Measurements from ENCODE around the gene LRCH1. TPM values are rescaled to one million over a fixed set of nuclear protein-coding genes. Genes with fewer than 3 reads are reported as not detected.
A peak's percentile ranks its signal among the peaks of the same experiment; 100 is the strongest.

LRCH1 gene
- total and polyA plus RNA-seq, 2 of the 13 experiments (the other 11 are each of a cell fraction or from before 2014, with no cell fraction given), result 4.1 to 12.6 TPM

DNA sequence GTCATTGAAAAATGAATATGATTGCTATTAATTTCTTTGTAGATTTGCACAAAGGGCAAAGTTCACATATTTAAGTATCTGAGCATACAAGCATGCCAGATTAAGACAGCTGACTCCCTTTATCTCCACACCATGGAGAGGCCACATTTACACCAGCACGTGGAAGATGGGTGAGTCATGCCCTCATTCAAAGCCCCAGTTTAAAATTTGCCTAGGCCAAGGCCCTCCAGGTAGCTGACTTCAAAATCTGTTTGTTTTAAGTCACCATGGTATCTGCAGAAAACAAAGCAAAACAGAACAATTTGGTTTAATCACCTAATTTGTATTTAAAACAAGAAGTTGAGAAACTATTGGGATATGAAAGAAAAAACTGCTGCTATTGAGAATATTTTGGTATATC lies 134.8 kb downstream of the LRCH1 start (continued):
- TF ChIP-seq, protein P1, sequence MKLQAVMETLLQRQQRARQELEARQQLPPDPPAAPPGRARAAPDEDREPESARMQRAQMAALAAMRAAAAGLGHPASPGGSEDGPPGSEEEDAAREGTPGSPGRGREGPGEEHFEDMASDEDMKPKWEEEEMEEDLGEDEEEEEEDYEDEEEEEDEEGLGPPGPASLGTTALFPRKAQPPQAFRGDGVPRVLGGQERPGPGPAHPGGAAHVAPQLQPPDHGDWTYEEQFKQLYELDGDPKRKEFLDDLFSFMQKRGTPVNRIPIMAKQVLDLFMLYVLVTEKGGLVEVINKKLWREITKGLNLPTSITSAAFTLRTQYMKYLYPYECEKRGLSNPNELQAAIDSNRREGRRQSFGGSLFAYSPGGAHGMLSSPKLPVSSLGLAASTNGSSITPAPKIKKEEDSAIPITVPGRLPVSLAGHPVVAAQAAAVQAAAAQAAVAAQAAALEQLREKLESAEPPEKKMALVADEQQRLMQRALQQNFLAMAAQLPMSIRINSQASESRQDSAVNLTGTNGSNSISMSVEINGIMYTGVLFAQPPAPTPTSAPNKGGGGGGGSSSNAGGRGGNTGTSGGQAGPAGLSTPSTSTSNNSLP (IDR thresholded peaks at IDR 0.05; ENCODE audit: low read depth, low read length), result peak; percentile 57
- TF ChIP-seq TBX3 (IDR thresholded peaks at IDR 0.05; ENCODE audit: borderline replicate concordance), result peak; percentile 50; the same call in 1 of the 2 replicates
- TF ChIP-seq SP1 (IDR thresholded peaks at IDR 0.05), result no peak
- TF ChIP-seq SP1 (CRISPR knock-in tag; IDR thresholded peaks at IDR 0.05), result no peak
- TF ChIP-seq REPIN1 (CRISPR knock-in tag; IDR thresholded peaks at IDR 0.05; ENCODE audit: borderline replicate concordance, low read depth), result no peak
- peak; percentile 59 for TF ChIP-seq MED1 (CRISPR knock-in tag; IDR thresholded peaks at IDR 0.05)
- peak; percentile 88 for TF ChIP-seq FOSL1 (CRISPR knock-in tag; IDR thresholded peaks at IDR 0.05; ENCODE audit: borderline replicate concordance)
- TF ChIP-seq, protein P2, sequence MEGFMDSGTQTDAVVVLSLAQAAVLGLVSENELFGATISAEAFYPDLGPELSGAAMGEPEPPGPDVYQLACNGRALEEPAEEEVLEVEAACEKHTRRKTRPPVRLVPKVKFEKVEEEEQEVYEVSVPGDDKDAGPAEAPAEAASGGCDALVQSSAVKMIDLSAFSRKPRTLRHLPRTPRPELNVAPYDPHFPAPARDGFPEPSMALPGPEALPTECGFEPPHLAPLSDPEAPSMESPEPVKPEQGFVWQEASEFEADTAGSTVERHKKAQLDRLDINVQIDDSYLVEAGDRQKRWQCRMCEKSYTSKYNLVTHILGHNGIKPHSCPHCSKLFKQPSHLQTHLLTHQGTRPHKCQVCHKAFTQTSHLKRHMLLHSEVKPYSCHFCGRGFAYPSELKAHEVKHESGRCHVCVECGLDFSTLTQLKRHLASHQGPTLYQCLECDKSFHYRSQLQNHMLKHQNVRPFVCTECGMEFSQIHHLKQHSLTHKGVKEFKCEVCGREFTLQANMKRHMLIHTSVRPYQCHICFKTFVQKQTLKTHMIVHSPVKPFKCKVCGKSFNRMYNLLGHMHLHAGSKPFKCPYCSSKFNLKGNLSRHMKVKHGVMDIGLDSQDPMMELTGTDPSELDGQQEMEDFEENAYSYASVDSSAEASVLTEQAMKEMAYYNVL (CRISPR knock-in tag; IDR thresholded peaks at IDR 0.05; ENCODE audit: borderline replicate concordance), result no peak
- TF ChIP-seq REXO4 (CRISPR knock-in tag; IDR thresholded peaks at IDR 0.05; ENCODE audit: borderline replicate concordance), result no peak
- TF ChIP-seq ELF1 (CRISPR knock-in tag; IDR thresholded peaks at IDR 0.05), result no peak
- TF ChIP-seq FOXK1 (CRISPR knock-in tag; IDR thresholded peaks at IDR 0.05; ENCODE audit: borderline replicate concordance, low read depth), result peak; percentile 40; the same call in 1 of the 2 replicates
- TF ChIP-seq, protein P3, sequence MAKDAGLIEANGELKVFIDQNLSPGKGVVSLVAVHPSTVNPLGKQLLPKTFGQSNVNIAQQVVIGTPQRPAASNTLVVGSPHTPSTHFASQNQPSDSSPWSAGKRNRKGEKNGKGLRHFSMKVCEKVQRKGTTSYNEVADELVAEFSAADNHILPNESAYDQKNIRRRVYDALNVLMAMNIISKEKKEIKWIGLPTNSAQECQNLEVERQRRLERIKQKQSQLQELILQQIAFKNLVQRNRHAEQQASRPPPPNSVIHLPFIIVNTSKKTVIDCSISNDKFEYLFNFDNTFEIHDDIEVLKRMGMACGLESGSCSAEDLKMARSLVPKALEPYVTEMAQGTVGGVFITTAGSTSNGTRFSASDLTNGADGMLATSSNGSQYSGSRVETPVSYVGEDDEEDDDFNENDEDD (CRISPR knock-in tag; IDR thresholded peaks at IDR 0.05; ENCODE audit: borderline replicate concordance), result peak; percentile 45; the same call in 1 of the 2 replicates
- no peak for TF ChIP-seq MED8 (CRISPR knock-in tag; IDR thresholded peaks at IDR 0.05; ENCODE audit: insufficient replicate concordance)
- TF ChIP-seq ZIK1 (CRISPR knock-in tag; IDR thresholded peaks at IDR 0.05; ENCODE audit: borderline replicate concordance, low read depth), result no peak
- no peak for TF ChIP-seq CAMTA2 (CRISPR knock-in tag; IDR thresholded peaks at IDR 0.05; ENCODE audit: borderline replicate concordance)
- no peak for TF ChIP-seq ZFP36 (IDR thresholded peaks at IDR 0.05; ENCODE audit: borderline replicate concordance, low read depth, low read length, partially characterized antibody)
- TF ChIP-seq, protein P4, sequence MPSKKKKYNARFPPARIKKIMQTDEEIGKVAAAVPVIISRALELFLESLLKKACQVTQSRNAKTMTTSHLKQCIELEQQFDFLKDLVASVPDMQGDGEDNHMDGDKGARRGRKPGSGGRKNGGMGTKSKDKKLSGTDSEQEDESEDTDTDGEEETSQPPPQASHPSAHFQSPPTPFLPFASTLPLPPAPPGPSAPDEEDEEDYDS (CRISPR knock-in tag; IDR thresholded peaks at IDR 0.05), result no peak
- no peak for TF ChIP-seq RARG (CRISPR knock-in tag; IDR thresholded peaks at IDR 0.05; ENCODE audit: low read depth)
- TF ChIP-seq FOXP1 (IDR thresholded peaks at IDR 0.05), result no peak
- peak; percentile 40; the same call in 1 of the 2 replicates for TF ChIP-seq FOXP1 (CRISPR knock-in tag; IDR thresholded peaks at IDR 0.05)
- TF ChIP-seq HDAC1 (CRISPR knock-in tag; IDR thresholded peaks at IDR 0.05), result peak; percentile 48; the same call in 1 of the 2 replicates

Data from HepG2 (cell line).